ENCODE data around the gene KCNC1.
A peak's percentile ranks its signal among the peaks of the same experiment; 100 is the strongest.

The KCNC1 gene

GRCh38 chr11:17734418-17734911, at the start of gene KCNC1:
KCNC1 (plus strand) TSS chr11:17734781; CDS start chr11:17736003, 1,222 bp downstream.
- DNase-seq, result peak in 1 of 2 donors; percentile 46
- no peaks in the 10 kb centered on the region for H3K9me3 ChIP-seq
- H3K27me3 ChIP-seq, result peaks cover 0 to 58% of the 10 kb centered on the region in 2 donors
- H3K36me3 ChIP-seq, result no peaks in the 10 kb centered on the region
- TF ChIP-seq, protein P1, sequence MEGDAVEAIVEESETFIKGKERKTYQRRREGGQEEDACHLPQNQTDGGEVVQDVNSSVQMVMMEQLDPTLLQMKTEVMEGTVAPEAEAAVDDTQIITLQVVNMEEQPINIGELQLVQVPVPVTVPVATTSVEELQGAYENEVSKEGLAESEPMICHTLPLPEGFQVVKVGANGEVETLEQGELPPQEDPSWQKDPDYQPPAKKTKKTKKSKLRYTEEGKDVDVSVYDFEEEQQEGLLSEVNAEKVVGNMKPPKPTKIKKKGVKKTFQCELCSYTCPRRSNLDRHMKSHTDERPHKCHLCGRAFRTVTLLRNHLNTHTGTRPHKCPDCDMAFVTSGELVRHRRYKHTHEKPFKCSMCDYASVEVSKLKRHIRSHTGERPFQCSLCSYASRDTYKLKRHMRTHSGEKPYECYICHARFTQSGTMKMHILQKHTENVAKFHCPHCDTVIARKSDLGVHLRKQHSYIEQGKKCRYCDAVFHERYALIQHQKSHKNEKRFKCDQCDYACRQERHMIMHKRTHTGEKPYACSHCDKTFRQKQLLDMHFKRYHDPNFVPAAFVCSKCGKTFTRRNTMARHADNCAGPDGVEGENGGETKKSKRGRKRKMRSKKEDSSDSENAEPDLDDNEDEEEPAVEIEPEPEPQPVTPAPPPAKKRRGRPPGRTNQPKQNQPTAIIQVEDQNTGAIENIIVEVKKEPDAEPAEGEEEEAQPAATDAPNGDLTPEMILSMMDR (IDR thresholded peaks at IDR 0.05), result no peak
- intact Hi-C loops (cut with DNase I; ENCODE audit: low total_unique reads), result loop anchor here (5.0 kb wide), 1 partner anchor 243 kb away; no protein-coding TSS in a partner anchor
- H3K4me3 ChIP-seq, result peak within 1 kb of the TSS; percentile 40 to 49
- peaks cover 0 to 24% (median 19%) of the 10 kb centered on the region in 4 donors for H3K4me1 ChIP-seq
- no peak within 1 kb of the TSS for H3K27ac ChIP-seq

- no peak overlapping the region for H3K4me3 ChIP-seq
- TF ChIP-seq, protein P1 (IDR thresholded peaks at IDR 0.05), result no peak
- no peaks in the 10 kb centered on the region for H3K9me3 ChIP-seq
- H3K36me3 ChIP-seq, result no peaks in the 10 kb centered on the region
- H3K27ac ChIP-seq, result no peak overlapping the region
- peaks cover 0 to 13% of the 10 kb centered on the region in 2 donors for H3K27me3 ChIP-seq
- intact Hi-C loops (cut with DNase I; ENCODE audit: low total_unique reads), result no loop called here
- no peak for DNase-seq
- H3K4me1 ChIP-seq, result no peaks in the 10 kb centered on the region
Measured at GRCh38 chr11:17686231-17686980, 48.2 kb upstream of the KCNC1 start.

- Histone ChIP-seq H3K4me3 (no peak overlapping the region), H3K9me3 (no peaks in the 10 kb centered on the region), H3K4me1 (no peaks in the 10 kb centered on the region), H3K27me3 (peaks cover 0 to 13% of the 10 kb centered on the region in 2 donors), H3K27ac (no peak overlapping the region), H3K36me3 (no peaks in the 10 kb centered on the region)
- intact Hi-C loops (cut with DNase I; ENCODE audit: low total_unique reads), result no loop called here
- no peak for DNase-seq
- TF ChIP-seq, protein P1 (IDR thresholded peaks at IDR 0.05), result no peak
Measured at GRCh38 chr11:17687946-17688670, 46.5 kb upstream of the KCNC1 start.

- H3K4me3 ChIP-seq, result no peak overlapping the region
- H3K36me3 ChIP-seq, result no peaks in the 10 kb centered on the region
- TF ChIP-seq, protein P1 (IDR thresholded peaks at IDR 0.05), result no peak
- no peaks in the 10 kb centered on the region for H3K9me3 ChIP-seq
- H3K27me3 ChIP-seq, result peaks cover 0 to 34% of the 10 kb centered on the region in 2 donors
- intact Hi-C loops (cut with DNase I; ENCODE audit: low total_unique reads), result no loop called here
- no peak overlapping the region for H3K27ac ChIP-seq
- H3K4me1 ChIP-seq, result no peaks in the 10 kb centered on the region
- DNase-seq, result no peak
Measured at GRCh38 chr11:17691550-17691949, 43.0 kb upstream of the KCNC1 start.

GRCh38 chr11:17691976-17692375, 42.6 kb upstream of the KCNC1 start:
- H3K36me3 ChIP-seq, result no peaks in the 10 kb centered on the region
- H3K27me3 ChIP-seq, result peaks cover 0 to 33% of the 10 kb centered on the region in 2 donors
- TF ChIP-seq, protein P1 (IDR thresholded peaks at IDR 0.05), result no peak
- no peak for DNase-seq
- H3K4me1 ChIP-seq, result no peaks in the 10 kb centered on the region
- no peak overlapping the region for H3K4me3 ChIP-seq
- H3K9me3 ChIP-seq, result no peaks in the 10 kb centered on the region
- H3K27ac ChIP-seq, result no peak overlapping the region
- intact Hi-C loops (cut with DNase I; ENCODE audit: low total_unique reads), result no loop called here

Measured in tibial artery (tissue), 4 donors.